H9 (cell line): ENCODE results near the gene GPC6. TPM values are rescaled to one million over a fixed set of nuclear protein-coding genes. Genes with fewer than 3 reads are reported as not detected.

ENCODE experiments used
- DNase-seq: peaks from one replicate; pipeline ENCODE4 v3.0.0-alpha.2; 2017
- H2AFZ ChIP-seq: one replicate; pipeline ENCODE4 v1.6.1; 2013; ENCODE audit warnings: mild to moderate bottlenecking, low read length, control low read depth, moderate library complexity
- H2AK5ac ChIP-seq: 2 replicates; pipeline ENCODE4 v1.6.1; 2013; ENCODE audit warnings: low read length, control low read depth, mixed read lengths; ENCODE audit not compliant: insufficient read length
- H2BK120ac ChIP-seq: one replicate; pipeline ENCODE4 v1.6.1; 2013; ENCODE audit warnings: low read depth, mild to moderate bottlenecking, low read length, control low read depth, inconsistent platforms; ENCODE audit not compliant: poor library complexity, severe bottlenecking
- H2BK12ac ChIP-seq: 2 replicates; pipeline ENCODE4 v1.6.1; 2013; ENCODE audit warnings: low read length, control low read depth, mixed read lengths, low read depth; ENCODE audit not compliant: insufficient read length
- H2BK15ac ChIP-seq: 2 replicates; pipeline ENCODE4 v1.6.1; 2013; ENCODE audit warnings: low read depth, low read length, control low read depth
- H2BK20ac ChIP-seq: one replicate; pipeline ENCODE4 v1.6.1; 2013; ENCODE audit warnings: low read depth, mild to moderate bottlenecking, low read length, control low read depth, inconsistent platforms; ENCODE audit not compliant: poor library complexity, severe bottlenecking
- H2BK5ac ChIP-seq: 2 replicates; pipeline ENCODE4 v1.6.1; 2013; ENCODE audit warnings: low read length, control low read depth, mixed read lengths; ENCODE audit not compliant: insufficient read length
- H3K14ac ChIP-seq: 2 replicates; pipeline ENCODE4 v1.6.1; 2013; ENCODE audit warnings: low read length, control low read depth; ENCODE audit not compliant: insufficient read depth
- H3K18ac ChIP-seq: 2 replicates; pipeline ENCODE4 v1.6.1; 2013; ENCODE audit warnings: low read depth, mild to moderate bottlenecking, mixed read lengths, low read length, control low read depth; ENCODE audit not compliant: insufficient read length
- H3K23ac ChIP-seq: 2 replicates; pipeline ENCODE4 v1.6.1; 2013; ENCODE audit warnings: low read length, control low read depth, mixed read lengths, low read depth; ENCODE audit not compliant: insufficient read length
- H3K23me2 ChIP-seq: 2 replicates; pipeline ENCODE4 v1.6.1; 2013; ENCODE audit warnings: low read depth, mild to moderate bottlenecking, mixed read lengths, low read length, control low read depth; ENCODE audit not compliant: insufficient read length, poor library complexity, severe bottlenecking
- H3K27ac ChIP-seq: 2 replicates; pipeline ENCODE4 v1.5.1; 2013; ENCODE audit warnings: low read length, control low read depth, mixed read lengths, low read depth; ENCODE audit not compliant: insufficient read length
- H3K27me3 ChIP-seq: 2 replicates; pipeline ENCODE4 v1.6.1; 2013; ENCODE audit warnings: low read length, control low read depth, inconsistent platforms; ENCODE audit not compliant: insufficient read depth
- H3K4ac ChIP-seq: 2 replicates; pipeline ENCODE4 v1.6.1; 2013; ENCODE audit warnings: low read depth, mild to moderate bottlenecking, control low read depth, inconsistent platforms, low read length, moderate library complexity
- H3K4me1 ChIP-seq: 2 replicates; pipeline ENCODE4 v1.6.1; 2013; ENCODE audit warnings: low read length, control low read depth, inconsistent platforms; ENCODE audit not compliant: insufficient read depth
- H3K4me2 ChIP-seq: 2 replicates; pipeline ENCODE4 v1.6.1; 2013; ENCODE audit warnings: low read length, control low read depth, mixed read lengths; ENCODE audit not compliant: insufficient read length, insufficient read depth
- H3K56ac ChIP-seq: 2 replicates; pipeline ENCODE4 v1.6.1; 2013; ENCODE audit warnings: low read depth, mild to moderate bottlenecking, mixed read lengths, low read length, control low read depth; ENCODE audit not compliant: insufficient read length
- H3K79me1 ChIP-seq: 2 replicates; pipeline ENCODE4 v1.6.1; 2013; ENCODE audit warnings: low read depth, mild to moderate bottlenecking, moderate library complexity, low read length, control low read depth, inconsistent platforms; ENCODE audit not compliant: insufficient read depth, poor library complexity, severe bottlenecking
- H3K79me2 ChIP-seq: 2 replicates; pipeline ENCODE4 v1.6.1; 2013; ENCODE audit warnings: low read length, control low read depth, inconsistent platforms; ENCODE audit not compliant: insufficient read depth
- H3K9ac ChIP-seq: 2 replicates; pipeline ENCODE4 v1.6.1; 2013; ENCODE audit warnings: low read length, control low read depth, mixed read lengths; ENCODE audit not compliant: insufficient read length; ENCODE audit errors: extremely low read depth
- H3K9me3 ChIP-seq: one replicate; pipeline ENCODE4 v1.6.1; 2013; ENCODE audit warnings: low read depth, low read length, inconsistent platforms; ENCODE audit not compliant: control insufficient read depth
- H3T11ph ChIP-seq: one replicate; pipeline ENCODE4 v1.6.1; 2013; ENCODE audit warnings: mild to moderate bottlenecking, low read length, control low read depth, inconsistent platforms
- H4K20me1 ChIP-seq: one replicate; pipeline ENCODE4 v1.6.1; 2013; ENCODE audit not compliant: control insufficient read depth, insufficient read length, insufficient read depth
- H4K5ac ChIP-seq: 2 replicates; pipeline ENCODE4 v1.6.1; 2013; ENCODE audit warnings: low read depth, mild to moderate bottlenecking, mixed read lengths, low read length, control low read depth; ENCODE audit not compliant: insufficient read length
- H4K8ac ChIP-seq: replicated peaks from 2 replicates; pipeline ENCODE4 v1.6.1; 2013; ENCODE audit warnings: low read length, control low read depth, mixed read lengths, low read depth; ENCODE audit not compliant: insufficient read length
- H4K91ac ChIP-seq: 2 replicates; pipeline ENCODE4 v1.6.1; 2013; ENCODE audit warnings: low read depth, mild to moderate bottlenecking, moderate library complexity, mixed read lengths, low read length, control low read depth; ENCODE audit not compliant: insufficient read length
- H3K27ac Mint-ChIP-seq, 3 experiments: 2 replicates in 2 of 3; 3 replicates in 1 of 3; pipeline ENCODE4 v1.8.0; 2020 to 2021; ENCODE audit warnings: mixed read lengths in 3 of 3, mild to moderate bottlenecking in 1 of 3, moderate library complexity in 1 of 3
- H3K27me3 Mint-ChIP-seq: 2 replicates; pipeline ENCODE4 v1.8.0; 2021; ENCODE audit warnings: low read depth, mild to moderate bottlenecking, moderate library complexity, mixed read lengths
- H3K36me3 Mint-ChIP-seq, 3 experiments: 2 replicates in 2 of 3; 3 replicates in 1 of 3; pipeline ENCODE4 v1.8.0; 2020 to 2021; ENCODE audit warnings: low read depth in 3 of 3, mixed read lengths in 3 of 3; ENCODE audit not compliant: insufficient read depth in 1 of 3
- H3K4me1 Mint-ChIP-seq, 2 experiments: 2 replicates each; pipeline ENCODE4 v1.8.0; 2020; ENCODE audit warnings: mixed read lengths in 2 of 2
- H3K4me3 Mint-ChIP-seq, 2 experiments: 2 replicates in 1 of 2; 3 replicates in 1 of 2; pipeline ENCODE4 v1.8.0; 2020 to 2021; ENCODE audit warnings: mild to moderate bottlenecking in 2 of 2, mixed read lengths in 2 of 2, moderate library complexity in 1 of 2
- H3K9me3 Mint-ChIP-seq, 2 experiments: 2 replicates in 1 of 2; 3 replicates in 1 of 2; pipeline ENCODE4 v1.8.0; 2020; ENCODE audit warnings: mild to moderate bottlenecking in 2 of 2, mixed read lengths in 2 of 2, moderate library complexity in 1 of 2
- CTCF ChIP-seq: fragments of 200-600 bp; sonication (generic); conservative IDR thresholded peaks from 3 replicates; pipeline ENCODE4 v1.8.0; 2021; ENCODE audit warnings: antibody characterized with exemption, mild to moderate bottlenecking
- WGBS: extraction: QIAGEN DNeasy Blood & Tissue Kit; methylation state at CpG from one replicate; pipeline ENCODE4 v1.1.7; 2013; ENCODE audit warnings: missing lambda C conversion rate, low lambda C conversion rate, mixed read lengths; ENCODE audit not compliant: insufficient read length; ENCODE audit errors: extremely low coverage; 5-methylcytosine and 5-hydroxymethylcytosine counted together
- total RNA-seq: library from RNA; stranded (reverse); gene quantifications from 2 replicates; pipeline ENCODE4 v1.2.1, GENCODE V29; 2021

Gene GPC6
- total RNA-seq, 1 experiment from 2014 or later: 15.6 TPM

- Histone ChIP-seq H3K56ac (no peak overlapping the region), H3K79me2 (no peaks in the 10 kb centered on the region), H3K79me1 (no peaks in the 10 kb centered on the region), H3K23ac (no peak overlapping the region), H3K4me1 (no peaks in the 10 kb centered on the region), H2AK5ac (no peak overlapping the region), H4K91ac (no peak overlapping the region), H3K27me3 (no peaks in the 10 kb centered on the region), H4K20me1 (no peaks in the 10 kb centered on the region), H2BK15ac (no peak overlapping the region), H3K14ac (no peak overlapping the region), H2BK120ac (no peak overlapping the region), H3K27ac (no peak overlapping the region), H3K23me2 (no peaks in the 10 kb centered on the region), H2BK5ac (no peak overlapping the region), H3K4ac (no peak overlapping the region), H4K5ac (no peak overlapping the region), H4K8ac (no peak overlapping the region), H3K4me2 (no peak overlapping the region), H2BK20ac (no peak overlapping the region), H3K9ac (no peak overlapping the region), H3T11ph (no peak overlapping the region), H3K9me3 (no peaks in the 10 kb centered on the region), H2AFZ (no peak overlapping the region), H3K18ac (no peak overlapping the region), H2BK12ac (no peak overlapping the region)
- no CpG with 5 or more reads among the region's 3 CpGs for WGBS
- H3K4me1 Mint-ChIP-seq: no peaks in the 10 kb centered on the region; a peak in 1 of 4 replicates
- H3K4me3 Mint-ChIP-seq: no peak overlapping the region
- H3K27ac Mint-ChIP-seq: no peak overlapping the region
- no peaks in the 10 kb centered on the region for H3K36me3 Mint-ChIP-seq
- H3K27me3 Mint-ChIP-seq: no peaks in the 10 kb centered on the region
- DNase-seq: no peak
- TF ChIP-seq CTCF: no peak
- no peaks in the 10 kb centered on the region for H3K9me3 Mint-ChIP-seq
Observed at GRCh38 chr13:94199135-94199534, 972.5 kb downstream of the GPC6 start.
